Posterior vena cava (tissue), 2 donors: ENCODE measurements around the gene AP2A1. TPM values are rescaled to one million over a fixed set of nuclear protein-coding genes. Genes with fewer than 3 reads are reported as not detected.

ENCODE experiments used
- DNase-seq: peaks from one replicate; pipeline ENCODE4 v3.0.0-alpha.2; 2020; ENCODE audit warnings: low spot score
- intact Hi-C, 2 donors: fragments of 100-400 bp; cut with DNase I; formaldehyde crosslinking; loops; one replicate each; pipeline versions ENCODE4 v1.14.1 to v1.14.2; 2022 to 2023
- total RNA-seq, 2 donors: library from RNA; stranded (reverse); fragmentation: NEBNext Ultra II Directional; extraction: Animal tissue kit (Norgen Biotek cat#: 25700); gene quantifications; one replicate each; pipeline ENCODE4 v1.2.1, GENCODE V29; 2021
- donor health status: DM: yes; HTN: yes; CAD: no.
- donor health status: DM: yes; HTN: yes; CAD: no.

The AP2A1 gene
- total RNA-seq, 2 donors from 2014 or later = 81.7 to 88.1 TPM

DNA sequence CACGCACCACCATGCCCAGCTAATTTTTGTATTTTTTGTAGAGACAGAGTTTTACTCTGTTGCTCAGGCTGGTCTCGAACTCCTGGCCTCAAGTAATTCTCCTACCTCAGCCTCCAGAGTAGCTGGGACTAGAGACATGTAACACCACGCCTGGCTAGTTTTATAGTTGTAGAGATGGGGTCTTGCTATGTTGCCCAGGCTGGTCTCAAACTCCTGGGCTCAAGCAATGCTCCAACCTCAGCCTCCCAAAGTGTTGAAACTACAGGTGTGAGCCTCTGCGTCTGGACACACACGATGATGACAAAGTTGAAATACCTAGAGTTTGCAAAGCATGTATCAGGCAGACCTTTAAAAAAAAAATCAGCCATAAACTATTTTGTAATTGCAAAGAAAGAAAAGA, 79.6 kb downstream of the AP2A1 start:
- intact Hi-C loops = no loop called here

DNA sequence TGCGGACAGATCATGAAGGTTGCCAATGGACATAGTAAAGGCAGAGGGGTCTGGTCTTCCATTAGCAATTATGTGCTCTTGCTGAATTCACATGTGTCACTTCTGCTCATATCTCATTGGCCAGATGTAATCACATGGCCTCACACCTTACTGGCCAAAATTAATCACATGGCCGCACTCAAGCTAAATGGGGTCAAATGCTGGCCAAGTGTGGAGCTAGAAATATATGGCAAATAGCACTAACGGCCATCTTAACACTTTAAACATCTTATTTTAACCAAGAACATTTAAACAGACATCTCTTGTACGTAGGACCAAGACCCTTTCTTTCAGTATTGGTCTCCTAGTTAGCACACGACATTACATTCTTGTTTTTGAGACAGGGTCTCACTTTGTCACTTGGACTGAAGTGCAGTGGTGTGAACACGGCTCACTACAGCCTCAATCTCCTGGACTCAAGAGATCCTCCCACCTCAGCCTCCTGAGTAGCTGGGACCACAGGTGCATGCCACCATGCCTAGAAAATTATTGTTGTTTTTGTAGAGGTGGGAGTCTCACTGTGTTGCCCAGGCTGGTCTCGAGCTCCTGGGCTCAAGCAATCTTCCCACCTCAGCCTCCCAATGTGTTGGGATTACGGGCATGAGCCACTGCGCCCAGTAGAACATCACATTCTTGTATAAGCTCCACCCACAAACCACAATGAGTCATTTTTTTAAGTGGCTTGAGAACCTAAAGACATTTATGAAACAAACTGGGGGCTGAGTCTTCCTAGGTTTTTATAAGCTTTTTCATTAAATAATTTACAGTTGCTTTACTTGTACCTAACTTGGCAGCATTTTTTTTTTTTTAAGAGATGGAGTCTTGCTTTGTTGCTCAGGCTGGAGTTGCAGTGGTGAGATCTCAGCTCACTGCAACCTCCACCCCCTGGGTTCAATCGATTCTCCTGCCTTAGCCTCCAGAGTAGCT, 81.2 kb downstream of the AP2A1 start:
- intact Hi-C loops = loop anchor here in 1 of 2 donors (1.0 kb wide), 1 partner anchor 22 kb away; no protein-coding TSS in a partner anchor
- DNase-seq = no peak

More for the DNA sequence above, 79.6 kb downstream of the AP2A1 start:
- no peak for DNase-seq

DNA sequence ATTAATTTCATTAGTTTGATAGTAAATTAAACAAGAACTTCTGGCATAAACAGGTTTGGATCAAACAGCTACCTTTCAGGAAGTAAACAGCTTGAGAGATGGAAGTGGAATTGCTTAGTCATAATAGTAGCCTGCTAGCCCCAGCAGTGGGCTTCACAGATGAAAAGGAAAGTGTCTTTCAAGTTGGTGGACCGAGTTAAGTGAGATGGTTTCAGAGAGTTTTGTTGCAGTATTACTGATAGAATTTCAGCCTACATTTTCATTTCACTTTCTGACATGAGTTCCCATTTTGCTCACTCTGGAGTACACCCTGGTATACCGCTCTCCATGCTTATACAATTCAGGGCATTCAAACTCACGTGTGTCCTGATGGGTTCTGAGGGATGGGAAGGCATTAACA, 82.1 kb downstream of the AP2A1 start:
- intact Hi-C loops = loop anchor here in 1 of 2 donors (1.0 kb wide), 1 partner anchor 21 kb away; no protein-coding TSS in a partner anchor
- no peak for DNase-seq

DNA sequence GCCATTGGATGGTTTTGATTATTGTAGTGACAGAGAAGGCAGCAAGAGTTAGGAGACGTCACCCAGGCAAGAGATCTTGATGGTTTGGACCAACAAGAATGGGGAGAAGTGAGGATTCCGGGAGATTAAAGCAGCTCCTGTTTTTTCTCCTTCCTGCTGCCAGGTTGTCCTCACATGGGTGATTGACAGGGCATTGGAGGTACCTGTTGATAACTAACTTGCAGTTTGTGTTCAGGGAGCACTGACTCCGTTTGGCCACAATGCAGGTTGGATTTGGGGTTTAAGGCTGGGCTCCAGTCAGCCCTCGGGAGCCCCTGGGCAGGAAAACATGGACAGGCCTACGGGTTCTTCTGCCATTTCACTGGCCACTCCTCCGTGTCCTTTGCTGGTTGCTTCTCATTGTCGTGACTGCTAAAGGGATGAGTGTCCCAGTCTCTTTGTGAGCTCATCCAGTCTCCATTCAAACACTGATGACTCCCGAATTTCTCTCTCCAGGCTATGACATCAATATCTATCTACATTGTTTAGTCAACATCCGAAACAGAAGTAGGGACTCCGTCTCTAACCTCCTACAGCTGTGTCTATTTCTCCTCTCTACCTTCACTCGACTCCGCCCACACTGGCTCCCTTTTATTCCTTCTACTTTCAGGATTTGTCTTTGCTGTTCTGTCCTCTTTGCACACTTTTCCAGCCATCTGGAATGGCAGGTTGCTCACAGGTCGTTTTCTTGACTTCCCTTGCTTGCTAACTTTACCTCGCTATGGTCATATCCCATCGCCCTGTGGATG, 82.8 kb downstream of the AP2A1 start:
- intact Hi-C loops = no loop called here
- DNase-seq = no peak

DNA sequence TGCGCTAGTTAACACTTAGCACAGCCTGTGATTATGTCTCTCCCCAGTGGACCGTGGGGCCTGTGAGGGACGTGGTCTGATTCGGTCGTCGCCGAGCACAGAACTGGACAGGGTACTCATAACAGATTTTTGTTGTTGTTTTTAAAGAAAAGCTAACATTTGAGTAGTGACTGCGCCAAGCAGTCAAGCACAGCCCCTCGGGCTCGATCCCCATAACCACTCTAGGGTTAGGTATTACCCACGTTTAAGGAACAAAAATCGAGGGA, 83.4 kb downstream of the AP2A1 start:
- no peak for DNase-seq

DNA sequence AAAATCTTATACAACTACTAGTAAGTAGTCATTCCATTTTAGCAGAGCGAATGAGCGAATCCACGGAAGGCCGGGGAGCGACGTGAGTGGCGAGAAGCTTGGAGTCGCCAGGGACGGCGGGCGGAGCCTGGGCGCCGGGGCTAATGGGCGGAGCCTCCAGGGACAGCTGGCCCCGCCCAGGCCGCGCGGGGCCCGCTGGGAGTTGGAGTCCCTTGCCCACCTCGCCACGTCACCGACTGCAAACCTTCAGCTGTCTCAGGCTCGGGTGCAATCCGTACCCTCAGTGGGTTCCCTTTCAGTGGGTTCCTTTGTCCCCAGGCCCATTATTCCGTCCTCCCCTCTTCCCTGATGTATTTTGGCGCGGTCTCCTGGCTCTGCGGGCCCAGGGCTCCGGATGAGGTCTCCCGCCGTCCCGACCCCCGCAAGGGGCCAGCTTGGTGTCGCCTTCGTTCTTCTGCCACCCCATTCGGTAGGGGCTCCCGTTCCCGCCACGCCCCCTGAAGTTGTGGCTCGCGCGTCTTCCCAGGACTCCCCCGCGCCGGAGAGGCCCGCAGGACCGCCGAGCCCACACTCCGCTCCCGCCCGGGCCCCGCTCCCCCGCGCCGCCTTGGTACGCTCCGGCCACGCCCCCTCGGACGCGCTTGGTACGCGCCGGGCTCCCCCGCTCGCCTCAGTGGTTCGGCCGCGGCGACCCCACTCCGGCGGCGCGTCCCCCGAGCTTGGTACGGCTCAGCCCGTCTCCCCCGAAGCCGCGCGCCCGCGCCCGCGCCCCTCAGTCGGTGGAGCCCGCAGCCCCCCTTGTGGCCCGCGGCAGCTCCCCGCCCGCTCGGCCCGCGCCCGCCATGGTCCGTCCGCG, 83.9 kb downstream of the AP2A1 start, which contains the start of gene PTOV1:
TSS of gene PTOV1 (plus strand) at position 673 of the 856 bp plus-strand sequence.
- intact Hi-C loops = no loop called here

More for the DNA sequence above, 83.4 kb downstream of the AP2A1 start:
- intact Hi-C loops = no loop called here

DNA sequence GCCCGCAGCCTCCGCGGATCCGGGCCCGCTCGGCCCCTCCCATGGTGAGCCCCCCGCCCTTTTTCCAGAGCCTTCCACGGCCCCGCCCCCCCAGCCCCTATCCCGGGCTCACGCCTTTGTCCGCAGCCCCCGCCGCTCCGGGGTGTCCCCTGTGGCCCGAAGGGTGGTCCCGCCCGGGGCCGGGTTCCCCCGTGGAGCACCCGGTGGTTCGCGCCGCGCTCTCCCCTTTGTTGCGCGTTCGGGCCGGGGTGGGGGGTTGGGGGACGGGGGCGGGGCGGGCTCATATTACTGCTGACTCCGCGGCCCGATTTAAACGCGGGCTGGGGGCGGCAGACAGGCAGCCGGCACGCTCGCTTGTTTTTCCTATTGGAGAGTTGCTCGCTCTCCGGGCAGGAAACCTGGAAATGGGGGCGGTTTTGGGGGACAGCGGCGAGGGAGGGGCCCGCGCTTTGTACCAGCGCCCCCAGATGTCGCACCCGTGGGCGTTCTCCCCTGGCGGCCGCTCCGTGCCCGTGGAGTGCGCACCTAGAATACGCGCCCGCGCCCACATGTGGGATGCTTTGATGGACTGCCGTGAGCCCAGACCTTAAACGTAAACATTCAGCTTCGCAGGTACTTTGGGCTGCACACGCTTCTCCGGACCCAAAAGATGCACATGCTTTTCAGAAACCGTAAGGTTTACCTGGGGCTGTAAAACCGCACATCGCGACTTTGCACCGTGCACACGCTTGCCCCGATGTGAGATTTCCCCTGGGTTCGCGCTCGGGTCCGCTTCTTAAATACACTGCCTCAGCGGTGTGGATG, 84.9 kb downstream of the AP2A1 start:
- intact Hi-C loops = no loop called here
- peak; percentile 80 for DNase-seq

More for the DNA sequence above, 83.9 kb downstream of the AP2A1 start, which contains the start of gene PTOV1:
- DNase-seq = peak; percentile 98

DNA sequence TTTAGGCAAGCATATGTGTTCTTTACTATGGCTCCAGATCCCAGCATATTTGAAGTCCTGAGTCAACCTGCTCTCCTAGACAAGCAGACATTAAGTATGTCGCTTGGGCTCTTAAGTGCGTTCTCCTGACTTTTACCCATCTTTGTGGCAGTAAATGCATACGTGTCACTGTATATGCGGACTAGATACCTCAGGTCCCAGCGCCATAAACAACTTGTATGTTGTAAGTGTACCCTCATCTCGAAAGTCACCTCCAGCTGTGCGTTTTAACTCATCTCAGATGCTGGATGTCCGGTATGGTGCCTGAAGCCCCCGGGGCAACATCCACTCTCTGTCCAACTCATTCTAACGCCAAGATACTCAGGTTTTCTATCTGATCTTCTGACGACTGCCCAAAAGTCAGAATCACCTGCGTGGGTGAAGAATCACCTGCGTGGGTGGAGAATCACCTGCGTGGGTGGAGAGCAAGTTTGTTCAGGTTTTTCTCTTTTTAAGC, 85.9 kb downstream of the AP2A1 start:
- no peak for DNase-seq

DNA sequence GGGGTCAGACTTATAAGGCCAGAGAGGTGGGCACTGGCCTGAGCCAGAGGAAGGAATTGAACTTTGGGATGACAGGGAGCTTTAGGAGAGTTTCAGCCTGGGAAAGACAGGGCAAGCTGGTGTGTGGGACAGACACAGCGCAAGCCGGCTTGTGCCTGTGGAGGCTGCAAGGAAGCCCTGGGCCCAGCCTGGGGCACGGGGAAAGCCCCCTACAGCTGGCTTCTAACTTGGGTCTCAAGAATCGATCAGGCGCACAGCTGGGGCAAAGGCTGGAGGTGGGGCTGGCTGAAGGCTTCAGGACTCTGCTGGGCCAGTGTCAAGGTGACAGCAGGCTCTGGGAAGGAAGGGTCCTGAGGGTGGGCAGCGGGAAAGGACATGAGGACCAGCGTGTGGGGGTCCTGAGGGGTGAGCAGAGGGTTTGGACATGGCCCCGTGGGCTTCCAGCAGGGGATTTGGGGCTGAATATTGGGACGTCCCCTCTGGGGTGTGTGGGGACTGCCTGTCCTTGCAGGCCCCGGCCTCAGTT, 87.1 kb downstream of the AP2A1 start:
- peak; percentile 76 for DNase-seq
- intact Hi-C loops = no loop called here

More for the DNA sequence above, 85.9 kb downstream of the AP2A1 start:
- intact Hi-C loops = no loop called here

DNA sequence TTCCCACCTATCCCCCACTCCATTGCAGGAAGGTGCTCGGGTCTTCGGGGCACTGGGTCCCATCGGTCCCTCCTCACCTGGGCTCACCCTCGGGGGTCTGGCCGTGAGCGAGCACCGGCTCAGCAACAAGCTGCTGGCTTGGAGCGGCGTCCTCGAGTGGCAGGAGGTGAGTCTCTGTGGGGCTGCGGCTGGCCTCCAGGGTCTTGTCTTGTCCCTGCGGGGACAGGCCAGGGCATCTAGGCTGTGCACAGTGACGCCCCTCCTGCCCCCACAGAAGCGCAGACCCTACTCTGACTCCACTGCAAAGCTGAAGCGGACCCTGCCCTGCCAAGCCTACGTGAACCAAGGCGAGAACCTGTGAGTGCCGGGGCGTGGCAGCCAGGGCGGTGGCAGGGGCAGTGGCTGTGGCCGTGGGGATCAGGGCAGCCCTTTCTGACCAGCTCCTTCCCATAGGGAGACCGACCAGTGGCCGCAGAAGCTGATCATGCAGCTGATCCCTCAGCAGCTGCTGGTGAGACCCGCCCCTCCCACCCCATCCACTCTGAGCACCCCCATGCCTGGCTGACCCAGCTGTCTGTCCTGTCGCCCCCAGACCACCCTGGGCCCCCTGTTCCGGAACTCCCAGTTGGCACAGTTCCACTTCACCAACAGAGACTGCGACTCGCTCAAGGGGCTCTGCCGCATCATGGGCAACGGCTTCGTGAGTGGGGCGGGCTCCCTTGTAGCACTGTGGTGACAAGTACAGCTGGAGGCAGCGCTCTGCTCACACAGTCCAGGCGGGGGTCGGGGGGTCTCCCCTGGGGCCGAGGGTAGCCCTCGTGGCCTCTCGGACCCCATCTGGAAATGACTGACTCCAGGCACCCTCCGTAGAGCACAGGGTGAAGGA, 87.8 kb downstream of the AP2A1 start:
- peak; percentile 80 for DNase-seq
- intact Hi-C loops = no loop called here

DNA sequence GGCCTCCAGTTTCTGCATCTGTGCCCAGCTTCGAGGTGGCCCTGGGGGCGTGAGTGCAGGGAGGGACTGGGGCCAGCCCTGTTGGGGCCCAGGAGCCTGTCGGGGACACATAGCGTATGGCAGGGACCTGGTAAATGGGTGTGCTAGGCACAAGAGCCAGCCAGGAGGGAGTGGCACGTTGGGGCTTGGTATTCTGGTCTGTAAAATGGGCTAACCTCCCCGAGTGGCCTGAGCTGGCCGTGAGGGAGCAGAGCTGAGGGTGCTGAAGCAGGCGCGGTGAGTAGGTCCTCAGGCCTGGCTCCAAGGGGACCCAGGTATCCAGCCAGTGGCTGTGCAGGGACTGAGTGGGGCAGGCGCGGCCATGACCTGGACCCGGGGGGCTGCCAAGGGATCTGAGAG, 88.5 kb downstream of the AP2A1 start:
- DNase-seq = peak; percentile 72

DNA sequence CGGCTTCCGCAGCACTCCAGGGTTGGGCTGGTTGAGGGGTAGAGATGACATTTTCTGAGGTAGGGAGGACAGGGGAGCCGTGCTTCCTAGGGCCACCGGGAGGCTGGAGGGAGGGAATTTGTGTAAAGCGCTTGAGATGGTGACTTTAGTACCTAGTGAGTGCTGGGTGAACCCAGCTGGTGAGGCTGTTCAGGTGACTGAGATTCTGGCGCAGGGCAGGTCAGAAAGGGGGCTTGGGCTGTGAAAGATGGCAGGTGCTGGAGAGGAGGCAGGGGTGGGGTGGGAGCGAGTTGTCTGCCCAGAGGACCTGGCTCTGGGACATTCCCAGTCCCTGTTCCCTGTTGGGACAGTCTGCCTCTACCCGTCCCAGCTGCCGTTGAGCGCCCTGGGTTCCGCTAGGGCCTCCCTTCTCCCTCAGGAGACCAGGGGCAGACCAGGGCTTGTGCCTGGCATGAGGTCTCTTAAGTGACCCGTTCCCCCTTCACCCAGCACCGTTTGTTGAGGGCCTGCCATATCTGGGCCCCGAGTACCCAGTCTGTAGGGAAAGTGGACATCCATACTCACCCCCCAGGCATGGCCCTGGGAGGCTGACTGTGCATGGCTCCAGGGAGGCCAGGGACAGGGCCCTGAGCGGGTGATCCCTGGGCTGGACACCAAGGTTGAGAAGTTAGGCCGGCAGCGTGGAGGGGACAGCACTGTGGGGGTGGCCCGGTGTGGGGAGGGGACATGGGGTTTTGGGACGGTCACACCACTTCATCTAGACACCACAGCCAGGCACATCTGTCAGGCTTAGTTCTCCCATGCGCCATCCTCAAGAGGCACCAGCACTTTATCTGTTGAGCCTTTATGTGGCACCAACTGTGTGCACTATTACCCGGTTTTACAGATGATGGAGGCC, 89.1 kb downstream of the AP2A1 start:
- no peak for DNase-seq
- intact Hi-C loops = no loop called here

More for the DNA sequence above, 88.5 kb downstream of the AP2A1 start:
- intact Hi-C loops = no loop called here

DNA sequence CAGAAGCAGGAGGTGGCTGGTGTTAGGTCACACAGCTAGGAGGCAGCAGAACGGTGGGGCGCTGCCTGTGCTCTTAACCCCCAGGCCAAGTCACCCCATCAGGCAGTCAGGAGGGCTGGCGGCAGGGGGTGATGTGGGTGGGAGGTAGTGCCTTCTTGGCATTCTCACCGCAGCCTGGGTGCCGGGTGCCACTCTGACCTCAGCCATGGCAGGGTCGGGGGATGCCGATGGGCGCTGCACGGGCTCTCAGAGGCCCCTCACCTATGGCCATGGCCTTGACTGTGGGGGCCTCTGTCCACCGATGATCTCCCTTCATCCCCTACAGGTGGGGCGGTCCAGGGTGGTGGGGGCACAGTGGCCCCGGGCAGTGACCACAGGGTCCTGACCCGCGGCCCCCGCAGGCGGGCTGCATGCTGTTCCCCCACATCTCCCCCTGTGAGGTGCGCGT, 89.8 kb downstream of the AP2A1 start:
- intact Hi-C loops = no loop called here
- DNase-seq = peak; percentile 78
